Measurements from ENCODE around the gene B3GNT9.

B3GNT9 gene

DNA sequence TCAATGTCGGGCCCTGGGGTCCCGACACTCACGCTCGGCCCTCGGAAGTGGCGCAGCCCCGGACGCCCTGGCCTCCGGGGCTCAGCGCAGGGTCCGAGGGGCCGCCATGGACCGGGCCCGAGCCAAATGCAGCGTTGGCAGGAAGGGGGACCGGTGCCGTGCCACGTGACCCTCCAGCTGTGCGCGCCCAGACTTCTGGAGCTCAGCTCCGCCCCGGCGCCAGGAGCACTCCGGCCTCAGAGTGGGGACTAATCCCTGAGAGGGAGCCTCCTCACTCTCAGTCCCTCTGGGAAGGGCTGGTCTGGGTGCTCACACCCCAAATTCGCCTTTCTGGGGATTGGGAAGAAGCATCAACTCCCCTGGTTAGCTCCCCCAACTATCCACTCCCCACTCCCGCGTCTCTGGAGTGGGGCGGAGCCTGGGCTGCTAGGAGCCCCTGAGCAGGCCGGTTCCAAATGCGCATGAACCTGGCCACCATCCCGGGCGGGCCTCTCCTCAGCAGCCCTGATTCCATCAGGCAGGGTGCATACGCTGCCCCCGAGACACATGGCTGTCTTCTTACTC, at the start of gene B3GNT9:
TSS of gene B3GNT9 (minus strand) at position 166 of the 564 bp plus-strand sequence. CDS start 513 bp downstream, outside the sequence.
- peak in 1 of 2 experiments; percentile 66 for DNase-seq

- DNase-seq, result no peak
Observed at GRCh38 chr16:67200491-67200890, 49.7 kb upstream of the B3GNT9 start.

DNA sequence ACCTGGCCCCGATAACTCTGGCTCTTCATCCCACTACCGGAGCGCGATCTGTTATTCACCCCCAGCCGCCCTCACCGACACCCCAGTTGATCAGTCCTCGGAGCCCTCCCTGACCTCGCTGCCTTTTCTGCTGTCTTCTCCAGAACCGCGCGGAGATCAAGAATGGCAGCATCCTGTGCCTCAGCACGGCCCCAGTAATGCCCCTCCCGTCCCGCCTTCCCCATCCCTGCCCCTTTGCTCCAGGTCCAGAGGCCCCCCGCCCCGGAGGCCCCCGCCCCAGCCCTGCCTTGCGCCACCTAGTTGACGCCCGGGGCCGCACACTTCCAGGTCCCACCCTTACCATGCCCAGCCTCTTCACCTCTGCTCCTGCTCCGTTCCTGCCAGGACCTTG, 49.0 kb upstream of the B3GNT9 start:
- peak; percentile 3 to 20 for DNase-seq

DNA sequence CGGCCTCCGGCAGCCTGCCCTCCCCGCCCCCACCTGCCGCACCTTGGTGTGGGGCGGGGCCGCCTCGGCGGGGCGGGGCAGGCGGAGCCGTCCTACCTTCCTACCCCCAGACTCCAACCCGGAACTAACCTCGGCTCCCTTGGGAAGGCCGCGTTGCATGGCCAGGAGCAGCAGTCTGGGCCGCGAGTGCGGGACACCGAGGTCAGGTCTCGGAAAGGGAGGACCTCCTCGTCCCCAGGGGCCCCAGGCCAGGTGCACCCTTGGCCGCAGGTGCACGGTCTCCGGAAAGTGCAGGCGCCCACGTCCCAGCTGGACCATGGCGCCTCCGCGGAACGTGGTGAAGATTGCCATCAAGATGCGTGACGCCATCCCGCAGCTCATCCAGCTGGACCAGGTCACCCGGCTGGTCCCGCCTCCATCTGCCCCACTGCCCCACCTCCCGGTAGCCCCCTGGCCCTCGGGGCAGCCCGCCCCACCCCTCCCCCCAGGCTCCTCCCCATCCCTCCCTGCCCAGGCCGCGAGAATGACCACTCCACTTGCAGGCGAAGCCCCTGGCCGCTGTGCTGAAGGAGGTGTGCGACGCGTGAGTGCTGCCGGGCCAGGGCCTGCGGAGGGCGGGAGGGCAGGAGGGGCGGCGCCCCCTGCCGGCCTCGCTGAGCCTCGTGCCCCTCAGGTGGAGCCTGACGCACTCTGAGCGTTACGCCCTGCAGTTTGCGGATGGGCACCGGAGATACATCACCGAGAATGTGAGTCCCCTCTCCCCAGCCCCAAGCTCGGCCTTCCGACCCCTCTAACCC, 48.4 kb upstream of the B3GNT9 start, which contains the start of gene ELMO3:
TSS of gene ELMO3 (plus strand) at position 121 of the 797 bp plus-strand sequence. CDS start at position 317, 196 bp downstream.
- DNase-seq, result peak; percentile 11 to 69

DNA sequence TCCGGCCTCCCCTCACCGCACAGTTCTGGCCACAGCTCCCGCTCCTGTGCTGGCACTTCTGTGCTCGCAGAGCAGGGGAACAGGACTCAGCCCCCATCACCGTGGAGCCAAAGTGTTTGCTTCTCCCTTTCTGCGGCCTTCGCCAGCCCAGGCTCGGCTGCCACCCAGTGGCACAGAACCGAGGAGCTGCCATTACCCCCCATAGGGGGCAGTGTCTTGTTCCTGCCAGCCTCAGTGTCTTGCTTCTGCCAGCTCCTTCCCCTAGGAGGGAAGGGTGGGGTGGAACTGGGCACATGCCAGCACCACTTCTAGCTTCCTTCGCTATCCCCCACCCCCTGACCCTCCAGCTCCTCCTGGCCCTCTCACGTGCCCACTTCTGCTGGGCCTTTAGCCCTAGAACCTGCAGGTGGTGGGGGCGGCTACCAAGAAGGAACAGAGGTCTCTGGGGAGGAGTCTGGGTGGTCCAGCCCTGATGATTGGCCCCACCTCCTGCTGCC, 47.5 kb upstream of the B3GNT9 start:
- peak; percentile 35 to 68 for DNase-seq

- no peak for DNase-seq
Observed at GRCh38 chr16:67197704-67198103, 46.9 kb upstream of the B3GNT9 start.

- no peak for DNase-seq
Observed at GRCh38 chr16:67196881-67197280, 46.1 kb upstream of the B3GNT9 start.

DNA sequence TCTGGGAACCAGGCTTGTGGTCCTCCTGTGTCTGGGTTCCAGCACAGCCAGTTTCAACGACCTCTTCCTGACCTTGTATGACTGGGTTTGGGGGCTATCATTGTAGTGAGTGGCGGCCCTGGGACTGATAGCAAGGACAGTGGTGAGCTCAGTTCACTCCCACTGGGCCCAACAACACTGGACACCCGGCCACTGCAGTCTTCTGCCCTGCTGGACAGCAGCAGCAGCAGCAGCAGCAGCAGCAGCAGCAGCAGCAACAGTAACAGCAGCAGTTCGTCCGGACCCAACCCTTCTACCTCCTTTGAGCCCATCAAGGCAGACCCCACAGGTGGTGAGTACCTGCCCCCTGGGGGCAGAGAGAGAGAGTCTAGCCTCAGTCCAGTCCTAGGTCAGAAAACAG, 44.9 kb upstream of the B3GNT9 start:
- no peak for DNase-seq

DNA sequence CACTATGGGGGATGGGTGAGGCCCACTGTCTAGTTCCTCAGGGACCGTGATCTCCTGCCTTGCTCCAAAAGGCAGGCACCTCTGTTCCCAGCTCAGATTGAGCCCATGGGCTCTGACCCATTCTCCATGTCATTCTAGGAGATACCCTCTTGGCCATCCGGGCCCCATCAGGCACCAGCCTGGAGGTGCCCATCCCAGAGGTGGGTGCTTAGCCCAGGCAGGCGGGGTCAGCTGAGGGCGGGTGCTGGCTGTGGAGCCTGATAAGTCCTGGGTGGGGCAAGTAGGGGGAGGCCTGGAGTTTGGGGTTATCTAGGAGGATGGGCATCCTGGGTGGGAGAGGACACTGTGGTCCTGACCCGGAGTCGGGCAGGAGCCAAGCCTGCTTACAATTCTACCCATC, 43.5 kb upstream of the B3GNT9 start:
- no peak for DNase-seq

- no peak for DNase-seq
Observed at GRCh38 chr16:67193536-67193935, 42.7 kb upstream of the B3GNT9 start.

DNA sequence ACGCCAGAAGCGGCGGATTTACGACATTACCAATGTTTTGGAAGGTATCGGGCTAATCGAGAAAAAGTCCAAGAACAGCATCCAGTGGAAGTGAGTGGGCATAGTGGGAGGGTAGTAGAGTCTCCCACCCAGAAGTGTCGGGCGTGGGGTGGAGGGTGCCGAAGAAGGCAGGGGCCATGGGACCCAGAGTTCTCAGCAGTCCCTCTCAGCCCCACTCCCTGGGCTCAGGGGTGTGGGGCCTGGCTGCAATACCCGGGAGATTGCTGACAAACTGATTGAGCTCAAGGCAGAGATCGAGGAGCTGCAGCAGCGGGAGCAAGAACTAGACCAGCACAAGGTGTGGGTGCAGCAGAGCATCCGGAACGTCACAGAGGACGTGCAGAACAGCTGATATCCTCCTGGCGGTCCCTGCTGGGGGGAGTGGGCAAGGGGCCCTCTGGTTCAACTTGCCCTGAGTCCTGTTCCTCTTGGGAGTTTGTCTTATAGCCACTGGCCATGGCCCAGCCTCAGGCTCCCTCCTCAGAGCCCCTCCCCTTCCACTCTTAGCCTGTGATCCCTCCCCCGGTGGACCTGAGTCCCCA, 42.1 kb upstream of the B3GNT9 start:
- DNase-seq, result no peak

- DNase-seq, result peak; percentile 55 to 89
Observed at GRCh38 chr16:67191995-67192681, 41.3 kb upstream of the B3GNT9 start, which contains the start of gene E2F4. TSS of gene E2F4 (plus strand) at chr16:67192155. CDS start at chr16:67192228, 73 bp downstream.

GRCh38 chr16:67191411-67191994, 40.7 kb upstream of the B3GNT9 start:
- DNase-seq, result no peak

- no peak for DNase-seq
Observed at GRCh38 chr16:67190448-67191399, 39.9 kb upstream of the B3GNT9 start.

DNA sequence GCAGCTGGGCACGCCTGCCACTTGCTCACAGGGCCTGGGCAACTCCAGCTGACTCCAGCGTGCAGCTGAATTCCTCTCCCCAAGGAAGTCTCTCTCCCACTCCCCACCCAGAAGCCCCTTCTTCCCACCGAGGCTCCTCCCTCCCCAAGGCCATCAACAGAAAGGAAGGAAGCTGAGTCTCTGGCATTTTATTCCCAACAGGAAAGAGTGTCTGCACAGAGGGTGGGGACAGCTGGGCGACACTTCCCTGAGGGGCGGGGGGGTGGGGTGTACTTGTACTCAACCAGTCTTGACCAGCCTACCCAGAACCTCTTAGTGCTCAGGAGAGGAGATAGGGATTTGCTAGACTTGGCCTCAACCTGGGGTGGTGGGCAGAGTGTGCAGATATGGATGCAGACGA, 39.2 kb upstream of the B3GNT9 start, which contains the start of gene EXOC3L1:
TSS of gene EXOC3L1 (minus strand) at position 96 of the 400 bp plus-strand sequence. CDS start 460 bp downstream, outside the sequence.
- no peak for DNase-seq

DNA sequence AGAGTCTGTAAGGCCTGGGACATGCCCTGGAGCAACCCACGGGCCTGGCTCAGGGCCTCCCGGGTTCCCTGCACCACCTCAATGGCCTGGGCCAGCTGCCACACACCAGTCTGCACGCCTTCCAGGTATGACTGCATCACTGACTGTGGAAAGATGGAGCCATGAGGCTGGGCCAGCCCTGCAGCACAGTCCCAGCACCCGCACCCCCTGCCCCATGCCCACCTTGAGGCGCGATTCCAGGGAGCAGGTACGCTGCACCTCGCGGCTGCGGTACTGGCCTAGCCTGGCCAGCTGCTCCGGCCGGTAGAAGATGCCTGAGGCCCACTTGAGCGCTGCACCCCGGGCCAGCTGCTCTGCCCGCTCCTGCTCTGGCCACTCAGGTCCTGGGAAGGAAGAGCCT, 38.0 kb upstream of the B3GNT9 start:
- no peak for DNase-seq

DNA sequence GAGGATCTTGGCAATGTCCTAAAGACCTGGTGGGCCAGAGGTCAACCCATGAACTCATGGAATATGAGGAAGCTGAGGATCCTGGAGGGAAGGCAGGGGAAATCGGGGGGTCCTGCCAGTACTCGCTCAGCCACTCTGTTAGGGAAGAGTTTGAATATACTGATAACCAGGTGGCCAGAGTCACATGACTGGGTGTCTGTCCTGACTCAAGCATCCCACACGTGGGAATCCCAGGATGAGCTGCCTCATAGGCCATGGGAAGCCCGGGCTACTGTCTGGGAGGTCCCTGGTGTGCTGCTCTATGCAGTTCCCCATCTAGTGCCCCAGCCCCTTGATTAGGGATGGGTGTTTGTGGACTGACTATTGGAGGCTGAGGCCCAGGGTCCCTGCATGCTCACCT, 37.5 kb upstream of the B3GNT9 start:
- DNase-seq, result no peak

- no peak for DNase-seq
Observed at GRCh38 chr16:67187175-67187890, 36.5 kb upstream of the B3GNT9 start.

- DNase-seq, result no peak
Observed at GRCh38 chr16:67186550-67186950, 35.8 kb upstream of the B3GNT9 start.

DNA sequence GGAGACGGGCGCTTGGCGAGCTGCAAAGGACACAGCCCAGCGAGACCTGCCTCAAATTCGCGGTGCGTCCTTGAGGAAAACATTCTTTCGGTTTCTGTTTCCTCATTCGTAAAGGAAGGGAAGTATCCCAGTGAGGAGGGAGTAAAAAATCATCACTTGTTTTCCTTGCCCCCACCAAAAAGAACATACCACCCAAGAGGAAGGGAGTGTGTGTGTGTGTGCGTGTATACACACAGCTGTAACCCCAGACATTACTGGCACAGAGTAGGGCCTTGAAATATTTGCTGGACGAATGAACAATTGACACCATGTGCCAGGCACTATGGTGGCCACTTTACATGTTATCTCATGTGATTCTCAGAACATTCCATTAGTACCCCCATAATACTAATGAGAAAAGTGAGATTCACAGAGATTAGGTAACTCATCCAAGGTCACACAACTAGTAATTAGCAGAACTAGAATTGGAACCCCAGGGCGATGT, 34.9 kb upstream of the B3GNT9 start:
- DNase-seq, result no peak

All from NCI-H526 (cell line).